ENCODE results near the gene TMPRSS9. TPM values are rescaled to one million over a fixed set of nuclear protein-coding genes. Genes with fewer than 3 reads are reported as not detected.

Gene TMPRSS9
- total RNA-seq, 1 donor from 2014 or later: 0.31 TPM

GRCh38 chr19:2329501-2329916 lies 30.6 kb upstream of the TMPRSS9 start:
- no peak for DNase-seq

- no peak for DNase-seq
Measured at GRCh38 chr19:2330255-2330631, 29.8 kb upstream of the TMPRSS9 start.

- no peak for DNase-seq
Measured at GRCh38 chr19:2330632-2331284, 29.3 kb upstream of the TMPRSS9 start.

- DNase-seq: no peak
Measured at GRCh38 chr19:2331601-2332246, 28.3 kb upstream of the TMPRSS9 start.

GRCh38 chr19:2332341-2333026 lies 27.6 kb upstream of the TMPRSS9 start:
- no peak for DNase-seq

- peak; percentile 86 for DNase-seq
Measured at GRCh38 chr19:2333027-2333806, 26.8 kb upstream of the TMPRSS9 start.

- no peak for DNase-seq
Measured at GRCh38 chr19:2333807-2334211, 26.3 kb upstream of the TMPRSS9 start.

- no peak for DNase-seq
Measured at GRCh38 chr19:2334426-2334825, 25.6 kb upstream of the TMPRSS9 start.

- no peak for DNase-seq
Measured at GRCh38 chr19:2334986-2335846, 24.8 kb upstream of the TMPRSS9 start.

- no peak for DNase-seq
Measured at GRCh38 chr19:2335848-2336247, 24.2 kb upstream of the TMPRSS9 start.

- no peak for DNase-seq
Measured at GRCh38 chr19:2336528-2337328, 23.3 kb upstream of the TMPRSS9 start.

GRCh38 chr19:2337329-2337707 lies 22.7 kb upstream of the TMPRSS9 start:
- peak; percentile 84 for DNase-seq

GRCh38 chr19:2338055-2338615 lies 21.9 kb upstream of the TMPRSS9 start:
- no peak for DNase-seq

GRCh38 chr19:2338751-2339643 lies 21.1 kb upstream of the TMPRSS9 start:
- no peak for DNase-seq

- no peak for DNase-seq
Measured at GRCh38 chr19:2339644-2340310, 20.3 kb upstream of the TMPRSS9 start.

GRCh38 chr19:2340496-2341243 lies 19.4 kb upstream of the TMPRSS9 start:
- DNase-seq: no peak

GRCh38 chr19:2341244-2341751 lies 18.8 kb upstream of the TMPRSS9 start:
- no peak for DNase-seq

GRCh38 chr19:2341982-2342381 lies 18.1 kb upstream of the TMPRSS9 start:
- DNase-seq: peak; percentile 47

All from tongue (tissue), 2 donors.